Breast epithelium (tissue), 3 donors: ENCODE measurements around the gene SEMA6C.

ENCODE experiments used
- CTCF ChIP-seq, 3 donors: fragments of 450-650 bp; IDR thresholded peaks; one replicate each; pipeline ENCODE4 v1.5.1; 2016 to 2017; ENCODE audit warnings: antibody characterized with exemption in 3 of 3, mild to moderate bottlenecking in 3 of 3, moderate library complexity in 3 of 3
- POLR2A ChIP-seq: fragments of 450-650 bp; IDR thresholded peaks from one replicate; pipeline ENCODE4 v1.6.1; 2016; ENCODE audit warnings: antibody characterized with exemption, mild to moderate bottlenecking, moderate library complexity
- POLR2AphosphoS5 ChIP-seq, 3 donors: sonication (generic); formaldehyde crosslinking; IDR thresholded peaks; one replicate each; pipeline ENCODE4 v1.6.1; 2017; ENCODE audit warnings: antibody characterized with exemption in 3 of 3

- TF ChIP-seq POLR2A (no peak), CTCF (IDR thresholded peaks at IDR 0.05) (no peak), POLR2AphosphoS5 (IDR thresholded peaks at IDR 0.05) (no peak)
Observed at GRCh38 chr1:151166505-151166956, 20.1 kb upstream of the SEMA6C start.
